Measurements from ENCODE around the gene HSDL2. TPM values are rescaled to one million over a fixed set of nuclear protein-coding genes. Genes with fewer than 3 reads are reported as not detected.

HSDL2 gene
- total RNA-seq, 4 donors from 2014 or later: 37.8 to 54.8 (median 43.8) TPM

GRCh38 chr9:112520069-112520468 lies 140.2 kb downstream of the HSDL2 start:
- TF ChIP-seq, protein P1, sequence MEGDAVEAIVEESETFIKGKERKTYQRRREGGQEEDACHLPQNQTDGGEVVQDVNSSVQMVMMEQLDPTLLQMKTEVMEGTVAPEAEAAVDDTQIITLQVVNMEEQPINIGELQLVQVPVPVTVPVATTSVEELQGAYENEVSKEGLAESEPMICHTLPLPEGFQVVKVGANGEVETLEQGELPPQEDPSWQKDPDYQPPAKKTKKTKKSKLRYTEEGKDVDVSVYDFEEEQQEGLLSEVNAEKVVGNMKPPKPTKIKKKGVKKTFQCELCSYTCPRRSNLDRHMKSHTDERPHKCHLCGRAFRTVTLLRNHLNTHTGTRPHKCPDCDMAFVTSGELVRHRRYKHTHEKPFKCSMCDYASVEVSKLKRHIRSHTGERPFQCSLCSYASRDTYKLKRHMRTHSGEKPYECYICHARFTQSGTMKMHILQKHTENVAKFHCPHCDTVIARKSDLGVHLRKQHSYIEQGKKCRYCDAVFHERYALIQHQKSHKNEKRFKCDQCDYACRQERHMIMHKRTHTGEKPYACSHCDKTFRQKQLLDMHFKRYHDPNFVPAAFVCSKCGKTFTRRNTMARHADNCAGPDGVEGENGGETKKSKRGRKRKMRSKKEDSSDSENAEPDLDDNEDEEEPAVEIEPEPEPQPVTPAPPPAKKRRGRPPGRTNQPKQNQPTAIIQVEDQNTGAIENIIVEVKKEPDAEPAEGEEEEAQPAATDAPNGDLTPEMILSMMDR (IDR thresholded peaks at IDR 0.05): no peak
- no peak for TF ChIP-seq POLR2A (IDR thresholded peaks at IDR 0.05)
- intact Hi-C loops (cut with DNase I): no loop called here
- H3K27ac ChIP-seq: no peak overlapping the region
- WGBS, 2 donors: 88 to 98% methylated on average over 1 of the region's 1 CpG
- H3K36me3 ChIP-seq: no peaks in the 10 kb centered on the region
- no peaks in the 10 kb centered on the region for H3K27me3 ChIP-seq
- H3K9me3 ChIP-seq: no peaks in the 10 kb centered on the region
- no peak for DNase-seq
- H3K4me3 ChIP-seq (replicated peaks in 1 of 3): no peak overlapping the region
- no peaks in the 10 kb centered on the region for H3K4me1 ChIP-seq

- WGBS, 2 donors: 63 to 64% methylated on average over 3 of the region's 3 CpGs
- TF ChIP-seq POLR2A (IDR thresholded peaks at IDR 0.05): no peak
- TF ChIP-seq, protein P1 (IDR thresholded peaks at IDR 0.05): no peak
- Histone ChIP-seq H3K9me3 (no peaks in the 10 kb centered on the region), H3K4me1 (no peaks in the 10 kb centered on the region), H3K27ac (no peak overlapping the region), H3K27me3 (no peaks in the 10 kb centered on the region), H3K4me3 (replicated peaks in 1 of 3) (no peak overlapping the region), H3K36me3 (no peaks in the 10 kb centered on the region)
- no peak for DNase-seq
- intact Hi-C loops (cut with DNase I): no loop called here
Measured at GRCh38 chr9:112520656-112521055, 140.7 kb downstream of the HSDL2 start.

Other genes starting within 250 kb of the HSDL2 start
- gene SUSD1, start 204.8 kb upstream of the HSDL2 start, total RNA-seq: 10 to 100 TPM in 3 of 4 donors, 1 to 10 TPM in 1; 9.5 to 17.3 (median 13.6) TPM
- 10 to 100 TPM; 33.7 to 89.1 (median 42.4) TPM for gene PTBP3, start 46.5 kb upstream of the HSDL2 start, total RNA-seq
- gene KIAA1958, start 106.7 kb downstream of the HSDL2 start, total RNA-seq: 10 to 100 TPM in 2 of 4 donors, 1 to 10 TPM in 2; 8.3 to 11.2 (median 9.6) TPM